Breast epithelium (tissue), 3 donors: ENCODE results near the gene LANCL2.

Experiments used
- POLR2AphosphoS5 ChIP-seq, 3 donors: sonication (generic); formaldehyde crosslinking; IDR thresholded peaks; one replicate each; pipeline ENCODE4 v1.6.1; 2017; ENCODE audit warnings: antibody characterized with exemption in 3 of 3
- TF ChIP-seq, protein P1 (sequence below), 3 donors: fragments of 450-650 bp; IDR thresholded peaks; one replicate each; pipeline ENCODE4 v1.5.1; 2016 to 2017; ENCODE audit warnings: antibody characterized with exemption in 3 of 3, mild to moderate bottlenecking in 3 of 3, moderate library complexity in 3 of 3

DNA sequence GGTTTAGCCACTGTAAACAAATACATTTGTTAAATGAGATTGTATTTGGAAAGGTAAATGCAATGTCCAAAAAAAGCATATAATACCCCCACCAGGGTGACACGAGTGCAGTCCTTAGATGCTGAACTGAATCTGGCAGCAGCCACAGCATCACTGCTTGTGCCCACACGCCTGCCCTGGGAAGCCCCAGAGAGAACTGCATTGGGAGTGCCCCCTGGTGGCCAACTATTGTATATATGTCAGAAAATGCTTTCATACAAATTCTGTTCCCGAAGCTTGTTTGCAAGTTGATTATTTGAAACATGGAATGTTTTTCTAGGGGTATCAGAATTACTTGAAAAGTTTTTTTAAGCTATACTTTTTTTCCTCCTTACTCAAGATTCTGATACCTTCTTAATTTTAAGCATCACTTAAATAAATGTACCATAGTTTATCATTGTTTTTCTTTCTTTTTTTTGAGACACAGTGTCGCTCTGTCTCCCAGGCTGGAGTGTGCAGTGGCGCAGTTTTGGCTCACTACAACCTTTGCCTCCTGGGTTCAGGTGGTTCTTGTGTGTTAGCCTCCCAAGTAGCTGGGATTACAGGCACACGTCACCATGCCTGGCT is 50.1 kb downstream of the LANCL2 start:
- no peak for TF ChIP-seq POLR2AphosphoS5 (IDR thresholded peaks at IDR 0.05)
- TF ChIP-seq, protein P1, sequence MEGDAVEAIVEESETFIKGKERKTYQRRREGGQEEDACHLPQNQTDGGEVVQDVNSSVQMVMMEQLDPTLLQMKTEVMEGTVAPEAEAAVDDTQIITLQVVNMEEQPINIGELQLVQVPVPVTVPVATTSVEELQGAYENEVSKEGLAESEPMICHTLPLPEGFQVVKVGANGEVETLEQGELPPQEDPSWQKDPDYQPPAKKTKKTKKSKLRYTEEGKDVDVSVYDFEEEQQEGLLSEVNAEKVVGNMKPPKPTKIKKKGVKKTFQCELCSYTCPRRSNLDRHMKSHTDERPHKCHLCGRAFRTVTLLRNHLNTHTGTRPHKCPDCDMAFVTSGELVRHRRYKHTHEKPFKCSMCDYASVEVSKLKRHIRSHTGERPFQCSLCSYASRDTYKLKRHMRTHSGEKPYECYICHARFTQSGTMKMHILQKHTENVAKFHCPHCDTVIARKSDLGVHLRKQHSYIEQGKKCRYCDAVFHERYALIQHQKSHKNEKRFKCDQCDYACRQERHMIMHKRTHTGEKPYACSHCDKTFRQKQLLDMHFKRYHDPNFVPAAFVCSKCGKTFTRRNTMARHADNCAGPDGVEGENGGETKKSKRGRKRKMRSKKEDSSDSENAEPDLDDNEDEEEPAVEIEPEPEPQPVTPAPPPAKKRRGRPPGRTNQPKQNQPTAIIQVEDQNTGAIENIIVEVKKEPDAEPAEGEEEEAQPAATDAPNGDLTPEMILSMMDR (IDR thresholded peaks at IDR 0.05) = peak; percentile 70 to 85 (median 79)
